HEK293 (cell line): Measurements from ENCODE around the gene C4orf36.

ENCODE experiments used
- ATF2 ChIP-seq: fragments of 450-650 bp; formaldehyde crosslinking; IDR thresholded peaks from 2 replicates; pipeline ENCODE4 v1.5.1; 2016; ENCODE audit warnings: missing biosample characterization, missing genetic modification characterization, low read depth
- BCL11A ChIP-seq: fragments of 450-650 bp; formaldehyde crosslinking; IDR thresholded peaks from 2 replicates; pipeline ENCODE4 v1.5.1; 2016; ENCODE audit warnings: low read depth, missing biosample characterization, missing genetic modification characterization
- CTCF ChIP-seq: fragments of 450-650 bp; formaldehyde crosslinking; IDR thresholded peaks from 2 replicates; pipeline ENCODE4 v1.5.1; 2016; ENCODE audit warnings: missing biosample characterization, missing genetic modification characterization
- ELK4 ChIP-seq: IDR thresholded peaks from 2 replicates; pipeline ENCODE4 v1.6.1; 2011; ENCODE audit warnings: mild to moderate bottlenecking, low read depth, low read length, borderline replicate concordance
- KLF7 ChIP-seq: fragments of 450-650 bp; formaldehyde crosslinking; IDR thresholded peaks from 2 replicates; pipeline ENCODE4 v1.5.1; 2016; ENCODE audit warnings: missing biosample characterization, missing genetic modification characterization, borderline replicate concordance
- PRDM2 ChIP-seq: fragments of 450-650 bp; formaldehyde crosslinking; IDR thresholded peaks from 2 replicates; pipeline ENCODE4 v1.5.1; 2016; ENCODE audit warnings: missing biosample characterization, missing genetic modification characterization, borderline replicate concordance
- PRDM4 ChIP-seq: fragments of 450-650 bp; formaldehyde crosslinking; IDR thresholded peaks from 2 replicates; pipeline ENCODE4 v1.5.1; 2017; ENCODE audit warnings: missing biosample characterization, missing genetic modification characterization
- REST ChIP-seq: fragments of 450-650 bp; formaldehyde crosslinking; IDR thresholded peaks from 2 replicates; pipeline ENCODE4 v1.5.1; 2016; ENCODE audit warnings: missing biosample characterization, missing genetic modification characterization
- ZEB2 ChIP-seq: fragments of 450-650 bp; formaldehyde crosslinking; IDR thresholded peaks from 2 replicates; pipeline ENCODE4 v1.5.1; 2016; ENCODE audit warnings: missing biosample characterization, missing genetic modification characterization
- ZNF354C ChIP-seq: fragments of 450-650 bp; formaldehyde crosslinking; IDR thresholded peaks from 2 replicates; pipeline ENCODE4 v1.5.1; 2016; ENCODE audit warnings: missing biosample characterization, missing genetic modification characterization, low read depth, borderline replicate concordance
- ZNF792 ChIP-seq: fragments of 450-650 bp; formaldehyde crosslinking; IDR thresholded peaks from 2 replicates; pipeline ENCODE4 v1.5.1; 2016; ENCODE audit warnings: missing biosample characterization, missing genetic modification characterization

GRCh38 chr4:86878640-86879039 is 13.6 kb downstream of the C4orf36 start:
- TF ChIP-seq ZNF354C = no peak
- no peak for TF ChIP-seq REST
- TF ChIP-seq ELK4 = no peak
- no peak for TF ChIP-seq CTCF (tag by site-specific recombination)
- TF ChIP-seq ZNF792 = no peak
- TF ChIP-seq BCL11A (tag by site-specific recombination) = no peak
- no peak for TF ChIP-seq ATF2
- no peak for TF ChIP-seq ZEB2
- no peak for TF ChIP-seq PRDM2
- no peak for TF ChIP-seq PRDM4 (tag by site-specific recombination)
- no peak for TF ChIP-seq KLF7
